ENCODE results near the gene EDEM3. TPM values are rescaled to one million over a fixed set of nuclear protein-coding genes. Genes with fewer than 3 reads are reported as not detected.

Gene EDEM3
- polyA plus RNA-seq, 1 donor (not counting 4 experiments of a cell fraction or from before 2014, with no cell fraction given): 23.6 TPM

DNA sequence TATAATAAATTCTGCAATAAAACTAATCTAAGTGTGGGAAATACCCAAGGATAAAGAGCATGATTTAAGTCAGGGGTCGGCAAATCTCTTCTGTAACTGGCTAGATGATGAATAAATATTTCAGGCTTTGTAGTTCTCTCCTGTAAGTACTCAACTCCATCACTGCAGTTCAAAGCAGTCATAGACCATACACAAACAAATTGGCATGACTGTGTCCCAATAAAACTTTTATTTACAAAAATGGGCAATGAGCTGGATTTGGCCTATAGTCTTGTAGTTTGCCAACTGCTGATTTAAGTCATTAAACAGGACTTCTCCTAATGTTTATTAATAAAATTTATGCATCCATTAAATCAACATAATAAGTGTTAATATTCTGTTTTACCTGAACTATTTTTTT lies 49.4 kb downstream of the EDEM3 start:
- no peak for DNase-seq (ENCODE audit: low read depth, low spot score)
- Histone ChIP-seq H3K36me3 (ENCODE audit: control insufficient read depth in 2 of 2, extremely low read depth in 1 of 2, insufficient read depth in 2 of 2, low read length in 2 of 2) (peaks cover 7 to 12% of the 10 kb centered on the region in 2 experiments), H4K20me1 (ENCODE audit: control insufficient read depth, extremely low read depth, insufficient read depth, low read length) (no peaks in the 10 kb centered on the region), H3K9me1 (ENCODE audit: control insufficient read depth, extremely low read depth, insufficient read depth, low read length) (no peaks in the 10 kb centered on the region), H3K4me2 (ENCODE audit: control insufficient read depth, extremely low read depth, insufficient read depth, low read depth, low read length) (no peak overlapping the region), H3K9ac (ENCODE audit: control insufficient read depth, extremely low read depth, insufficient read depth, low read length) (no peak overlapping the region), H3K4me1 (ENCODE audit: control insufficient read depth, extremely low read depth, insufficient read depth, low read length) (no peaks in the 10 kb centered on the region), H3K27ac (ENCODE audit: control insufficient read depth, insufficient read depth, low read length) (no peak overlapping the region), H3K4me3 (ENCODE audit: control insufficient read depth in 2 of 3, extremely low read depth in 1 of 3, insufficient read depth in 2 of 3, low read depth in 1 of 3, low read length in 3 of 3) (no peak overlapping the region), H3K27me3 (ENCODE audit: control insufficient read depth, extremely low read depth, insufficient read depth, low read length) (no peaks in the 10 kb centered on the region), H3K9me3 (ENCODE audit: control insufficient read depth, low read depth, low read length) (no peaks in the 10 kb centered on the region), H3K79me2 (ENCODE audit: control insufficient read depth, insufficient read depth, low read length) (no peaks in the 10 kb centered on the region), H2AFZ (ENCODE audit: control insufficient read depth, low read length) (no peak overlapping the region)
- TF ChIP-seq EZH2 (IDR thresholded peaks at IDR 0.05; ENCODE audit: low read length): no peak
- TF ChIP-seq, protein P1, sequence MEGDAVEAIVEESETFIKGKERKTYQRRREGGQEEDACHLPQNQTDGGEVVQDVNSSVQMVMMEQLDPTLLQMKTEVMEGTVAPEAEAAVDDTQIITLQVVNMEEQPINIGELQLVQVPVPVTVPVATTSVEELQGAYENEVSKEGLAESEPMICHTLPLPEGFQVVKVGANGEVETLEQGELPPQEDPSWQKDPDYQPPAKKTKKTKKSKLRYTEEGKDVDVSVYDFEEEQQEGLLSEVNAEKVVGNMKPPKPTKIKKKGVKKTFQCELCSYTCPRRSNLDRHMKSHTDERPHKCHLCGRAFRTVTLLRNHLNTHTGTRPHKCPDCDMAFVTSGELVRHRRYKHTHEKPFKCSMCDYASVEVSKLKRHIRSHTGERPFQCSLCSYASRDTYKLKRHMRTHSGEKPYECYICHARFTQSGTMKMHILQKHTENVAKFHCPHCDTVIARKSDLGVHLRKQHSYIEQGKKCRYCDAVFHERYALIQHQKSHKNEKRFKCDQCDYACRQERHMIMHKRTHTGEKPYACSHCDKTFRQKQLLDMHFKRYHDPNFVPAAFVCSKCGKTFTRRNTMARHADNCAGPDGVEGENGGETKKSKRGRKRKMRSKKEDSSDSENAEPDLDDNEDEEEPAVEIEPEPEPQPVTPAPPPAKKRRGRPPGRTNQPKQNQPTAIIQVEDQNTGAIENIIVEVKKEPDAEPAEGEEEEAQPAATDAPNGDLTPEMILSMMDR (optimal IDR thresholded peaks at IDR 0.05 in 1 of 3, IDR thresholded peaks at IDR 0.05 in 1 of 3, conservative IDR thresholded peaks at IDR 0.05 in 1 of 3; ENCODE audit: extremely low read depth in 1 of 3, insufficient read depth in 2 of 3, low read length in 3 of 3): no peak
- FAIRE-seq: no peak
- dilution Hi-C loops (cut with MboI; ENCODE audit: extremely low pct_ligation_motif_present, low sequenced_read_pairs): no loop called here

- dilution Hi-C loops (cut with MboI; ENCODE audit: extremely low pct_ligation_motif_present, low sequenced_read_pairs): no loop called here
- no peak overlapping the region for H2AFZ ChIP-seq (ENCODE audit: control insufficient read depth, low read length)
- no peak overlapping the region for H3K4me2 ChIP-seq (ENCODE audit: control insufficient read depth, extremely low read depth, insufficient read depth, low read depth, low read length)
- no peaks in the 10 kb centered on the region for H4K20me1 ChIP-seq (ENCODE audit: control insufficient read depth, extremely low read depth, insufficient read depth, low read length)
- H3K4me3 ChIP-seq (ENCODE audit: control insufficient read depth in 2 of 3, extremely low read depth in 1 of 3, insufficient read depth in 2 of 3, low read depth in 1 of 3, low read length in 3 of 3): no peak overlapping the region
- no peak overlapping the region for H3K9ac ChIP-seq (ENCODE audit: control insufficient read depth, extremely low read depth, insufficient read depth, low read length)
- H3K9me3 ChIP-seq (ENCODE audit: control insufficient read depth, low read depth, low read length): no peaks in the 10 kb centered on the region
- no peaks in the 10 kb centered on the region for H3K79me2 ChIP-seq (ENCODE audit: control insufficient read depth, insufficient read depth, low read length)
- FAIRE-seq (no peak), DNase-seq (ENCODE audit: low read depth, low spot score) (no peak)
- no peaks in the 10 kb centered on the region for H3K4me1 ChIP-seq (ENCODE audit: control insufficient read depth, extremely low read depth, insufficient read depth, low read length)
- H3K9me1 ChIP-seq (ENCODE audit: control insufficient read depth, extremely low read depth, insufficient read depth, low read length): no peaks in the 10 kb centered on the region
- no peaks in the 10 kb centered on the region for H3K27me3 ChIP-seq (ENCODE audit: control insufficient read depth, extremely low read depth, insufficient read depth, low read length)
- H3K27ac ChIP-seq (ENCODE audit: control insufficient read depth, insufficient read depth, low read length): no peak overlapping the region
- peaks cover 5 to 6% of the 10 kb centered on the region in 2 experiments for H3K36me3 ChIP-seq (ENCODE audit: control insufficient read depth in 2 of 2, extremely low read depth in 1 of 2, insufficient read depth in 2 of 2, low read length in 2 of 2)
- TF ChIP-seq, protein P1 (optimal IDR thresholded peaks at IDR 0.05 in 1 of 3, IDR thresholded peaks at IDR 0.05 in 1 of 3, conservative IDR thresholded peaks at IDR 0.05 in 1 of 3; ENCODE audit: extremely low read depth in 1 of 3, insufficient read depth in 2 of 3, low read length in 3 of 3): no peak
- no peak for TF ChIP-seq EZH2 (IDR thresholded peaks at IDR 0.05; ENCODE audit: low read length)
Observed at GRCh38 chr1:184701816-184702215, 52.8 kb downstream of the EDEM3 start.

Measured in keratinocyte (primary cell).